ENCODE measurements around the gene WDPCP.
"Not testable (repeated sequence)": the region's sequence is repeated elsewhere in the genome, so short reads cannot be mapped to it uniquely, and the experiment has no call there.

Gene WDPCP

DNA sequence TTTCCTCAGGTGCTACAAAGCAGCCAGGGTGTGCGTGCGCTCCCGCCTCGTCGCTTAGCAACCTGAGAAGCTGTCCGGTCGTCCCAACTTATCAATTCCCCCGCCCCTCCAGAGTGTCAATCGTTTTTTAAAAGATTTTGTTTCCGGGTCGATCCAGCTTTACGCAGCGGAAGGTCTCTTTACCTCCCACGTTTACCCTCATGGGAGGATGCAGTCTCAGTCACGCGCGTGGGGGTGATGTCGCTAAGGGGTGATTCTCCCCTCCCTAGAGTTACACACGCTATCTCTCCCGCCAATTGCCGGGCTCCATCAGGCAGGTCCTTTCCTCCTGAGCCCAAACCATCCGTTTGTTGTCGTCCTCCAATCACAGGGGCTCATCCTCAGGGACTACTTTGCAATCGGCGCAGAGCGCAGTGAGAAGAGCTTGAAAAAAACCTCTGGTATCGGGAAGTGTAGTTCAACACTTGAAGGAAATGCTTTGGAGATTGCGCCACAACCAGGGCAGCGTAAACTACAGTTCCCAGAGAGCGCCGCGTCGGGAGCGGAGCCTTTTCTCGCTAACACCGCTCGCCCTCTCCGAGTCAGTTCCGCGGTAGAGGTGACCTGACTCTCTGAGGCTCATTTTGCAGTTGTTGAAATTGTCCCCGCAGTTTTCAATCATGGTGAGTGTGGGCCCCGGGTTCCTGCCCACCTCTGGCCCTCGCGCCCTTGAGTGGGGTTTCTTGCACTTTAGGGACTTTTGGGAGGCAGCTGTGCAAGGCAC, at the start of gene WDPCP, which contains the start of gene MDH1:
TSS of gene WDPCP (minus strand) at position 93 of the 763 bp plus-strand sequence. CDS start 206 bp downstream, outside the sequence.
TSS of gene MDH1 (plus strand) at position 579 of the 763 bp plus-strand sequence. CDS start at position 660, 81 bp downstream.
- DNase-seq: peak; percentile 99

- DNase-seq: no peak
Measured at GRCh38 chr2:63632382-63632781, 44.1 kb upstream of the WDPCP start.

DNA sequence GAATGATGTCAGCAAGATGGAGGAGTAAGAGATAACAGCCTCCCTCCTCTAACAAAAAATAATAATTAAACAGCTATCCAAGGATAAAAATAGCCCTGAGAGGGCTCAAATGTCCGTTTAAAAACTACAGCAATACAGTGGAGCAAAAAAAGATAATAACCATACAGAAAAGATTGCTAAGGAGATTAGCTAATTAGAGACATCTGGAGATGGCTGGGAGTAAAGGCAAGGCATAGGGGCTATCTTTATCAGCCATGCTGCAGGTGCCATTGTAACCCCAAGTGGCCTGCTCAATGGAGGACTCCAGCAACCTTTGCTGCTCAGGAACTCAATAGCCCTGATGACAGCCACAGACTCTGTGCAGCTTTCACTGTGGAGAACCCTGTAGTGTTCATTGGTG, 43.2 kb upstream of the WDPCP start:
- DNase-seq: no peak

DNA sequence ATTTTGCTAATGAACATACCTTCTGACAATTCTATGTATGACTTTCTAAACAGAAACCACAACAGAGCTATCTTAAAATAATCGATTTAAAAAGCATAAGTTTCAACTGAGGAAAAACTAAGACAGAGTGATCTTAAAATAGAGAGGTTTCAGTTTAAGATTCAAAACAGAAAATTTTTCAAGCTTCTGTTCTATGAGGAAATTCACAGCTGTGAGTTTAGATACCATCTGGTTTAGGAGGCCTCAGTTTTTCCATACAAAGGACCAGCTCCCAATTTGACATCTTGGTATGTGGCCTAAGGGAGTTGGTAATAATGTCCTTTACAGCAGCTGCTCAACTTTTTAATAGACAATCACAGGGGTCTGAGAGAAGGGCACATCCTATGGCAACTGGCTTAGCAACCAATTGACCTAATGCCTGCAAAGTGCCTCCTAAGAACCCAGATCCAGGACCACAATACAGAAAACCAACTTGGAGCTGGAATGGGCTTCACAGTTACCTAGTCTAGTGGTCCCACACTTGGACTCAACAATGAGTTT, 40.2 kb upstream of the WDPCP start:
- DNase-seq: no peak

GRCh38 chr2:63627866-63628265, 39.6 kb upstream of the WDPCP start:
- no peak for DNase-seq

GRCh38 chr2:63623763-63624162, 35.5 kb upstream of the WDPCP start:
- not testable (repeated sequence) for DNase-seq

GRCh38 chr2:63622751-63623150, 34.5 kb upstream of the WDPCP start:
- no peak for DNase-seq

DNA sequence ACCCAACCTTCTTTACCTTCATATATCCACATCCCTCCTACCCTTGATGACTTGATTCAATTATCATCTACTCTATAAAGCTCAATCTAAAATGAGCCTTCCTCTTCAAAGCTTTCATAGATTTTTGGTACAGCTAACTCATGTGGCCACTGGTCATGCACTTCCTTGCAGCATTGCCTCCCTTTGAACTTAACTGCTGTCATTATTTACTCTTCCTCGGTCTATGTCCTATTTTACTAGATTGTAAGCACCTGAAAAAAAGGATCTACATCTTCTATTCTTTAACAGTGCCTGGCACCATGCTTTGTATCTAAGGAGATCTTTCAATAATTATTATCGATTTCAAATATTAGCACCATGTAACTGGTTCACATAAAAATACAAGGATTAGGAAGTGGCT, 31.1 kb upstream of the WDPCP start:
- DNase-seq: no peak

GRCh38 chr2:63617366-63617765, 29.1 kb upstream of the WDPCP start:
- DNase-seq: no peak

GRCh38 chr2:63614983-63615945, 27.0 kb upstream of the WDPCP start:
- no peak for DNase-seq

GRCh38 chr2:63614448-63614968, 26.2 kb upstream of the WDPCP start:
- no peak for DNase-seq

DNA sequence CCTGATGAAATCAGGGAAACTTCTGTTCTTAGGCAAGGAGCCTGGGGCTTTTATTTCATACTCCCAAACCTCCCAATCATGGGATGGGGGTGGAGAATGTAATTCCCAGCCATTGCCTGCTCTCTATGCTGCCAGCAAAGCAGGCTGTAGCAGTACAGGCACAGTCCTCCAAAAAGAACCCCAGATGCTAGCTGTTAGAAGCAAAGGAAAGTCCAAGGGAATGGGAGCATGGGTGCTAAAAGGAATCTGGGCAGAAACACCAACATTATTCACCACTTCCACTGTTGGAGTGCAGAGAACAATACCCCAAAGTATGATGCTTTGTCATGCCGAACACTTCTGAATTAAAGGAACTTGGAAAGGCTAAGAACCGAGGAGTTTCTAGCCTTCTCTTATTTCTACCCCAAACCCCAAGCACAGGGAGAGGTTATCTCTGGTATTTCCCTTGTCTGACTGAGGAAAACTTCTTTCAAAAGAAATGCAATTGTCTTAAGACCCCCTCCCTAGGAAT, 25.2 kb upstream of the WDPCP start:
- DNase-seq: no peak

DNA sequence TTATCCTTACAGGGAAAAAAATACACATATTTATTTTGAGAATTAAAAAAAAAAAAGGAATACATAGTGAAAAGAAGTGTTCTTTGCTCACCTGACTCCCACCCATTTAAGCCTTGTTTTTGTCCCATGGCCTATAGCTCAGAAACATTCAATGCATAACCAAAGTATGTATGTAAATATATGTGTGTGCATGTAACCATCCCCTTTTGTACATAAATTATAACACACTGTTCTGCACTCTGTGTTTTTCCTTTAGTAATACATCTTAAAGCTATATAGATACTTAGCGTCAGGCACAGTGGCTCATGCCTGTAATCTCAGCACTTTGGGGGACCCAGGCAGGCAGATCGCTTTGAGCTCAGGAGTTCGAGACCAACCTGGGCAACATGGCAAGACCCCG, 22.2 kb upstream of the WDPCP start:
- DNase-seq: no peak

GRCh38 chr2:63608865-63609264, 20.6 kb upstream of the WDPCP start:
- DNase-seq: not testable (repeated sequence)

DNA sequence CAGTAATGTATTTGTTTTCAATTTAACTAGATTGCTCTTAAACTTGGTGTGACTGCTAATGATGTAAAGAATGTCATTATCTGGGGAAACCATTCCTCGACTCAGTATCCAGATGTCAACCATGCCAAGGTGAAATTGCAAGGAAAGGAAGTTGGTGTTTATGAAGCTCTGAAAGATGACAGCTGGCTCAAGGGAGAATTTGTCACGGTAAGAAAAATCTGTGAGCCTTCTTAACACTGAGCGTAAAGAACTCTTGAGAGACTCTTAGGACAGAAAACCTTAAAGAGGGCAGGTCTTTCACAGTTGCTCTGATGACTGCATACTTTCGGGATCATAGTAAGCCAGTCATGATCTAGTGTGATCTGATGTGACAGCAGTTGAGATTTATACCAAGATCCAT, 16.4 kb upstream of the WDPCP start:
- DNase-seq: no peak

- no peak for DNase-seq
Measured at GRCh38 chr2:63600881-63601460, 12.7 kb upstream of the WDPCP start.

DNA sequence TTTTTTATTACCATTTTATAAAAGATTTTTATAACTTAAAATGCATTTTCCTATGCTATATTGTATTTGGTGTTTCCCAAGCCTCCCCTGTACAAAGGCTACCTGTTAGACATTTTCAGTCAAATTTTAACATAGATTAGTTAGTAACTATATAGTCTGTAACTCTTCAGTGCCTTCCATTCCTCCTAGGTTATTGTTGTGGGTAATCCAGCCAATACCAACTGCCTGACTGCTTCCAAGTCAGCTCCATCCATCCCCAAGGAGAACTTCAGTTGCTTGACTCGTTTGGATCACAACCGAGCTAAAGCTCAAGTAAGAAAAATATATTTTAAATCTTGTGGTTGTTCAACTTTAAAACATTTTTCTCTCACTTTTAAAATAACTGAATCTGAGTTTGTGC, 10.7 kb upstream of the WDPCP start:
- no peak for DNase-seq

- DNase-seq: no peak
Measured at GRCh38 chr2:63596401-63596883, 8.2 kb upstream of the WDPCP start.

DNA sequence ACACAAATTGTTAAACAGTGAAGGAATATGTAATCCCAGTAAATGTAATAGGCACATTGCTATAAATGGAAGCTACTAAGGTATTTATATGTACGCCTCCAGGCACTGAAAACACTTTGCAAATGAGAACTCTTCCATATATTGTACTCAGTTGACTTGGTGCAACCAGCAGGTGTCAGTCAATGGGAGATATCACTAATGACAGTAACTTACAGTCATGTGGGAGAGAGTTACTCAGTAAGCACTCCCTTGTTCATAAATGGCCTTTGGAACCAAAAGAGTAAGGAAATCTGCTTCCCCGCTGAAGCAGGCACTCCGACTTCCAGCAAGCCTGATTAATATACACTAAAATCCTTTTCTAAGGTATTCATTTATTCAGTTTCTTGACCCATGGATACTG, 6.4 kb upstream of the WDPCP start:
- DNase-seq: no peak

- no peak for DNase-seq
Measured at GRCh38 chr2:63591566-63592175, 3.4 kb upstream of the WDPCP start.

- no peak for DNase-seq
Measured at GRCh38 chr2:63590626-63591408, 2.5 kb upstream of the WDPCP start.

All from NCI-H187 treated with DMSO at 0.1 percent for 48 hours (cell line).